ENCODE results near the gene DENND4C.
"Not testable (repeated sequence)": the region's sequence is repeated elsewhere in the genome, so short reads cannot be mapped to it uniquely, and the experiment has no call there.

The DENND4C gene

DNA sequence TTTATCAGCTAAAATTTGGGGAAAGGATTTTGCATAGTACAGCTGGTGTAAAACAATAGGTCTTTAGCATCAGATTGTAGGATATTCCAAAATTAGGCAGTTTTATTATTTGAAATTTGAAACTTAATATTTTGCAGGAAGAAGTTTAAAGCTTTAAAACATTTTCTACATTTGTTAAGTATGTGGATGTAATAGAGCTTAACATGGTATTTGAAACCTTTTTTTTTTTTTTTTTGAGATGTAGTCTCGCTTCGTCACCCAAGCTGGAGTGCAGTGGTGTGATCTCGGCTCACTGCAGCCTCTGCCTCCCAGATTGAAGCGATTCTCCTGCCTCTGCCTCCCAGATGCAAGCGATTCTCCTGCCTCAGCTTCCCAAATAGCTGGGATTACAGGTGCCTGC is 2.9 kb downstream of the DENND4C start:
- no peak for DNase-seq (ENCODE audit: low read depth)
- TF ChIP-seq, protein P1, sequence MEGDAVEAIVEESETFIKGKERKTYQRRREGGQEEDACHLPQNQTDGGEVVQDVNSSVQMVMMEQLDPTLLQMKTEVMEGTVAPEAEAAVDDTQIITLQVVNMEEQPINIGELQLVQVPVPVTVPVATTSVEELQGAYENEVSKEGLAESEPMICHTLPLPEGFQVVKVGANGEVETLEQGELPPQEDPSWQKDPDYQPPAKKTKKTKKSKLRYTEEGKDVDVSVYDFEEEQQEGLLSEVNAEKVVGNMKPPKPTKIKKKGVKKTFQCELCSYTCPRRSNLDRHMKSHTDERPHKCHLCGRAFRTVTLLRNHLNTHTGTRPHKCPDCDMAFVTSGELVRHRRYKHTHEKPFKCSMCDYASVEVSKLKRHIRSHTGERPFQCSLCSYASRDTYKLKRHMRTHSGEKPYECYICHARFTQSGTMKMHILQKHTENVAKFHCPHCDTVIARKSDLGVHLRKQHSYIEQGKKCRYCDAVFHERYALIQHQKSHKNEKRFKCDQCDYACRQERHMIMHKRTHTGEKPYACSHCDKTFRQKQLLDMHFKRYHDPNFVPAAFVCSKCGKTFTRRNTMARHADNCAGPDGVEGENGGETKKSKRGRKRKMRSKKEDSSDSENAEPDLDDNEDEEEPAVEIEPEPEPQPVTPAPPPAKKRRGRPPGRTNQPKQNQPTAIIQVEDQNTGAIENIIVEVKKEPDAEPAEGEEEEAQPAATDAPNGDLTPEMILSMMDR (conservative IDR thresholded peaks at IDR 0.05; ENCODE audit: low read depth, low read length) = no peak
- H3K4me3 ChIP-seq (ENCODE audit: low read depth, low read length) = no peak overlapping the region

DNA sequence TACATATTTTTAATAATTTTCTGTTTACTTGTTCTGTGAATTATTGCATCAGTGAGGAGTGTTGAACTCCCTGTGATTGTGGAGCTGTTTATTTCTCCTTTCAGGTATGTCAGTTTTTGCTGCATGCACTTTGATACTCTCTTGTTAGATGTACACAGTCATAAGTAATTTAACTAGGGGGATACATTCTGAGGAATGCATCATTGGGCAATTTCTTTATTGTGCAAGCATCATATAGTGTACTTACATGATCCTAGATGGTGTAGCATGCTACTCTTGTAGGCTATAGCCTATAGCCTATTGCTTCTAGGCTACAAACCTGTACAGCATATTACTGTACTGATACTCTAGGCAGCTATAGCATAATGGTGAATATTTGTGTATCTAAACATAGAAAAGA is 9.5 kb downstream of the DENND4C start:
- H3K4me3 ChIP-seq (ENCODE audit: low read depth, low read length) = no peak overlapping the region
- DNase-seq (ENCODE audit: low read depth) = peak; percentile 31
- TF ChIP-seq, protein P1 (conservative IDR thresholded peaks at IDR 0.05; ENCODE audit: low read depth, low read length) = no peak

DNA sequence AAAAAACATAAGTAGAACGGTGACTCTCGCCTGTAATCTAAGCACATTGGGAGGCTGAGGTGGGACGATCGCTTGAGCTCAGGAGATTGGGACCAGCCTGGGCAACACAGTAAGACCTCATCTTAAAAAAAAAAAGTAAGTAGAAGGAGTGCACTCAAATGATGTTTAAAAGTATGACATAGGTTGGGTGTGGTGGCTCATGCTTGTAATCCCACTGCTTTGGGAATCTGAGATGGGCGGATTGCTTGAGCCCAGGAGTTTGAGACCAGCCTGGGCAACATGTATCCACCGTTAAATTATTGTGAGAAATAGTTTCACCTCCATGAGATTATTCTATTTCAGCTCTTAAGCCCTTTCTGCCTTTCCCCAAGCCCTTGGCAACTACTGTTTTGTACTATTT is 11.2 kb downstream of the DENND4C start:
- no peak for DNase-seq (ENCODE audit: low read depth)
- TF ChIP-seq, protein P1 (conservative IDR thresholded peaks at IDR 0.05; ENCODE audit: low read depth, low read length) = no peak
- no peak overlapping the region for H3K4me3 ChIP-seq (ENCODE audit: low read depth, low read length)

DNA sequence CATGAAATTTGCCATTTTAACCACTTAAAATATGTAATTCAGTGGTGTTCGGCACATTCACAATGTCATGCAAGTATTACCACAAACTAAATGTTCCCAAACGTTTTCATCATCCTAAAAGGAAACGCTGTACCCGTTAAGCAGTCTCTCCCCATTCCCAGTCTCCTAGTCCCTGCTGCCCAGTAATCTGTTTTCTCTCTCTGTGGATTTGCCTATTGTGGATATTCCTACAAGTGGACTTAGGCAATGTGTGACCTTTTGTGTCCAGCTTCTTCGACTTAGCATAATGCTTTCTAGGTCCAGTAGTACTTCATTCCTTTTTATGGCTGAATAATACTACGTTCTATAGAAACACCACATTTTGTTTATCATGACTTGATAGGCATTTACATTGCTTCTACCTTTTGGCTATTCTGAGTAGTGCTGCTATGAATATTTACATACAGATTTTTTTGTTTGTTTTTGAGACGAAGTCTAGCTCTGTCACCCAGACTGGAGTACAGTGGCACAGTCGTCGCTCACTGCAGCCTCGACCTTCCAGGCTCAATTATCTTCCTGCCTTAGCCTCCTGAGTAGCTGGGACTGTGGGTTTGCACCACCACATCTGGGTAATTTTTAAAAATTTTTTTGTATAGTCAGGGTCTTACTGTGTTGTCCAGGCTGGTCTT is 13.0 kb downstream of the DENND4C start:
- no peak for DNase-seq (ENCODE audit: low read depth)
- TF ChIP-seq, protein P1 (conservative IDR thresholded peaks at IDR 0.05; ENCODE audit: low read depth, low read length) = no peak
- no peak overlapping the region for H3K4me3 ChIP-seq (ENCODE audit: low read depth, low read length)

DNA sequence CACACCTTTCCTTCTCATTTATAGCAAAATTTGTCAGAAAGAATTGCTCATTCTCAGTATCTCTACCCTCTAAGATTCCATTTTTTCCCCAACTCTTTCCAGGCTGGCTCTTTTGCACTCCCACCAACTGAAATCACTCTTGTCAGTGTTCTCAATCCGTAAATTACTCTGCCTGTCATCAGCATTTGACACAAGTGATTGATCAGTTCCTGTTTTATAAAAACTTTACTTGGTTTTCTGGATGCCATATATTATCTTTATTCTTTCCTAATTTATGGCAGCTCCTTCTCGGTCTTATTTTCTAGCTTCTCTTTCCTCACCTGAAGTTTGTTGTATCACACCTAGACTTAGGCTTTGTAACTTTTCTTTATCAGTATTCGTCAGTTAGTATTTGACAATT is 16.4 kb downstream of the DENND4C start:
- no peak for DNase-seq (ENCODE audit: low read depth)
- TF ChIP-seq, protein P1 (conservative IDR thresholded peaks at IDR 0.05; ENCODE audit: low read depth, low read length) = no peak
- no peak overlapping the region for H3K4me3 ChIP-seq (ENCODE audit: low read depth, low read length)

DNA sequence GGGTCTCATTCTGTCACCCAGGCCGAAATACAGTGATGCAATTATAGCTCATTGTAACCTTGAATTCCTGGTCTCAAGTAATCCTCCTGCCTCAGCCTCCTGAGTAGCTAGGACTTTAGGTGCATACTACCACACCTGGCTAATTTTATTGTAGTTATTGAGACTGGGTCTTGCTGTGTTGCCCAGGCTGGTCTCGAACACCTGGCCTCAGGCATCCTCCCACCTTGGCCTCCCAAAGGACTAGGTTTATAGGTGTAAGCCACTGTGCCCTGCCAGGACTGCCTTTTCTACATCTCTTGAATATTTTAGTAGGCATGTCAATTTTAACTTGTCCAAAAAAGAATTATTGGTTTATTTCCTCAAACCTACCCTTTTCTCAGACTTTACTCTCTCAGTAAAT is 16.9 kb downstream of the DENND4C start:
- TF ChIP-seq, protein P1 (conservative IDR thresholded peaks at IDR 0.05; ENCODE audit: low read depth, low read length) = no peak

DNA sequence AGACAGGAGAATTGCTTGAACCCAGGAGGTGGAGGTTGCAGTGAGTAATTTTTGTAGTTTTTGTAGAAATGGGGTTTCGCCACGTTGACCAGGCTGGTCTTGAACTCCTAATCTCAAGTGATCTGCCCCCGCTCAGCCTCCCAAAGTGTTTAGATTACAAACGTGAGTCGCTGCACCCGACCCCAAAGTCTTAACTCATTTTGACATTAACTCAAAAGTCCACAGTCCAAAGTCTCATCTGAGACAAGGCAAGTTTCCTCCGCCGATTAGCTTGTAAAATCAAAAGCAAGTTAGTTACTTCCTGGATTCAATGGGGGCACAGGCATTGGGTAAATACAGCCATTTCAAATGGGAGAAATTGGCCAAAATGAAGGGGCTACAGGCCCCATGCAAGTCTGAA is 19.9 kb downstream of the DENND4C start:
- not testable (repeated sequence) for H3K4me3 ChIP-seq (ENCODE audit: low read depth, low read length); DNase-seq (ENCODE audit: low read depth)

More for the DNA sequence above, 16.9 kb downstream of the DENND4C start:
- H3K4me3 ChIP-seq (ENCODE audit: low read depth, low read length) = no peak overlapping the region
- no peak for DNase-seq (ENCODE audit: low read depth)

DNA sequence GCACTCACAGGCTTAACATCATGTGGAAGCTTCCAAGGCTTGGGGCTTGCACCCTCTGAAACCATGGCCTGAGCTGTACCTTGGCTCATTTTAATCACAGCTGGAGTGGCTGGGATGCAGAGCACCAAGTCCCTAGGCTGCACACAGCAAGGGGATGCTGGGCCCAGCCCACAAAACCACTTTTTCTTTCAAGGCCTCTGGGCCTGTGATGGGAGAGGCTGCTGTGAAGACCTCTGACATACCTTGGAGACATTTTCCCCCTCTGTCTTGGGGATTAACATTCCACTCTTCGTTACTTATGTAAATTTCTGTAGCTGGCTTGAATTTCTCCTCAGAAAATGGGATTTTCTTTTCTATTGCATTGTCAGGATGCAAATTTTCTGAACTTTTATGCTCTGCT is 20.7 kb downstream of the DENND4C start:
- not testable (repeated sequence) for DNase-seq (ENCODE audit: low read depth); H3K4me3 ChIP-seq (ENCODE audit: low read depth, low read length)

DNA sequence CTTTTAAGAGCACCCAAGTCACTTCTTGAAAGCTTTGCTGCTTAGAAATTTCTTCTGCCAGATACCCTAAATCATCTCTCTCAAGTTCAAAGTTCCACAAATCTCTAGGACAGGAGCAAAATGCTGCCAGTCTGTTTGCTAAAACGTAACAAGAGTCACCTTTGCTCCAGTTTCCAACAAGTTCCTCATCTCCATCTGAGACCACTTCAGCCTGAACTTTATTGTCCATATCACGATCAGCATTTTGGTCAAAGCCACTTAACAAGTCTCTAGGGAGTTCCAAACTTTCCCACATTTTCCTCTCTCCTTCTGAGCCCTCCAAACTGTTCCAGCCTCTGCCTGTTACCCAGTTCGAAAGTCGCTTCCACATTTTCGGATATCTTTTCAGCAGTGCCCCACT is 21.1 kb downstream of the DENND4C start:
- not testable (repeated sequence) for DNase-seq (ENCODE audit: low read depth); H3K4me3 ChIP-seq (ENCODE audit: low read depth, low read length)

Data from choroid plexus epithelial cell (primary cell).